Measurements from ENCODE around the gene MBNL1. TPM values are rescaled to one million over a fixed set of nuclear protein-coding genes. Genes with fewer than 3 reads are reported as not detected.

Gene MBNL1
- total RNA-seq, 2 experiments from 2014 or later, result 163 to 174 TPM

GRCh38 chr3:152443212-152444023 is 174.7 kb downstream of the MBNL1 start:
- no peaks in the 10 kb centered on the region for H3K9me2 ChIP-seq (ENCODE audit: insufficient read depth, low read length)
- no peaks in the 10 kb centered on the region for H3K9me3 ChIP-seq (ENCODE audit: low read length)
- BruUV-seq (replicated peaks), result no TSS peak
- H3K27ac ChIP-seq (ENCODE audit: low read depth, low read length, poor library complexity, severe bottlenecking), result peak overlapping the region; percentile 3
- ChIA-PET CTCF (ENCODE audit: unreplicated experiment) (interaction anchor here (1.5 kb wide), 1 partner anchor 260 kb away, joined by 4 read pairs; no protein-coding TSS in a partner anchor), POLR2A (interaction anchor here (0.6 to 3.5 kb wide), 14 partner anchors 7 to 259 kb away, joined by 3 to 20 read pairs (median 5); no protein-coding TSS in a partner anchor)
- H3K36me3 ChIP-seq (ENCODE audit: insufficient read depth, low read length), result peaks cover 57% of the 10 kb centered on the region
- peak overlapping the region; percentile 31 for H3K4me2 ChIP-seq (ENCODE audit: low read length)
- no peak overlapping the region for H2AFZ ChIP-seq (ENCODE audit: low read length)
- peaks cover 73% of the 10 kb centered on the region for H3K79me2 ChIP-seq (ENCODE audit: insufficient read depth, low read depth, low read length)
- peaks cover 19% of the 10 kb centered on the region for H3K4me1 ChIP-seq (ENCODE audit: insufficient read depth, low read length, poor library complexity, severe bottlenecking)
- TF ChIP-seq CTCF (conservative IDR thresholded peaks at IDR 0.05; ENCODE audit: low read length) (no peak), EZH2phosphoT487 (IDR thresholded peaks at IDR 0.05; ENCODE audit: borderline replicate concordance, low read depth, low read length) (no peak)
- H3K4me3 ChIP-seq (ENCODE audit: low read depth, low read length, poor library complexity, severe bottlenecking), result no peak overlapping the region
- DNase-seq (ENCODE audit: low spot score), result peak; percentile 33
- intact Hi-C loops (cut with micrococcal nuclease; ENCODE audit: unreplicated experiment), result loop anchor here (1.0 to 2.0 kb wide), 3 partner anchors 175 to 371 kb away; partner anchors contain the start of gene MBNL1
- H4K20me1 ChIP-seq (ENCODE audit: insufficient read depth, low read length), result peaks cover 22% of the 10 kb centered on the region

GRCh38 chr3:152444029-152444641 is 175.4 kb downstream of the MBNL1 start:
- H3K79me2 ChIP-seq (ENCODE audit: insufficient read depth, low read depth, low read length), result peaks cover 66% of the 10 kb centered on the region
- intact Hi-C loops (cut with micrococcal nuclease; ENCODE audit: unreplicated experiment), result loop anchor here (1.0 to 2.0 kb wide), 3 partner anchors 175 to 371 kb away; partner anchors contain the start of gene MBNL1
- H3K9me2 ChIP-seq (ENCODE audit: insufficient read depth, low read length), result no peaks in the 10 kb centered on the region
- H3K36me3 ChIP-seq (ENCODE audit: insufficient read depth, low read length), result peaks cover 61% of the 10 kb centered on the region
- H3K4me2 ChIP-seq (ENCODE audit: low read length), result peak overlapping the region; percentile 31
- peak; percentile 97 for TF ChIP-seq CTCF (conservative IDR thresholded peaks at IDR 0.05; ENCODE audit: low read length)
- TF ChIP-seq EZH2phosphoT487 (IDR thresholded peaks at IDR 0.05; ENCODE audit: borderline replicate concordance, low read depth, low read length), result no peak
- H2AFZ ChIP-seq (ENCODE audit: low read length), result no peak overlapping the region
- DNase-seq (ENCODE audit: low spot score), result peak; percentile 71
- CTCF ChIA-PET (ENCODE audit: unreplicated experiment), result interaction anchor here (0.9 to 1.5 kb wide), 2 partner anchors 260 kb away, joined by 3 to 4 read pairs; no protein-coding TSS in a partner anchor
- POLR2A ChIA-PET, result interaction anchor here (0.5 to 3.5 kb wide), 12 partner anchors 8 to 260 kb away, joined by 3 to 20 read pairs (median 4); no protein-coding TSS in a partner anchor
- peak overlapping the region; percentile 3 for H3K27ac ChIP-seq (ENCODE audit: low read depth, low read length, poor library complexity, severe bottlenecking)
- H4K20me1 ChIP-seq (ENCODE audit: insufficient read depth, low read length), result peaks cover 22% of the 10 kb centered on the region
- H3K9me3 ChIP-seq (ENCODE audit: low read length), result no peaks in the 10 kb centered on the region
- peaks cover 19% of the 10 kb centered on the region for H3K4me1 ChIP-seq (ENCODE audit: insufficient read depth, low read length, poor library complexity, severe bottlenecking)
- no TSS peak for BruUV-seq (replicated peaks)
- no peak overlapping the region for H3K4me3 ChIP-seq (ENCODE audit: low read depth, low read length, poor library complexity, severe bottlenecking)
